ENCODE data around the gene PRKCE.

GRCh38 chr2:45771261-45771660 lies 119.8 kb downstream of the PRKCE start:
- TF ChIP-seq CTCF (IDR thresholded peaks at IDR 0.05) (no peak), POLR2A (IDR thresholded peaks at IDR 0.05) (no peak)

All from sigmoid colon (tissue), 3 donors.